Measurements from ENCODE around the gene SLC16A8. TPM values are rescaled to one million over a fixed set of nuclear protein-coding genes. Genes with fewer than 3 reads are reported as not detected.

The SLC16A8 gene
- total and polyA plus RNA-seq, 2 of the 13 experiments (the other 11 are each of a cell fraction or from before 2014, with no cell fraction given), result not detected

GRCh38 chr22:38077096-38077495 is 6.9 kb downstream of the SLC16A8 start:
- Histone ChIP-seq H3K27ac (ENCODE audit: extremely low read length, insufficient read depth, low read length) (no peak overlapping the region), H3K4me3 (replicated peaks in 1 of 3; ENCODE audit: insufficient read depth in 1 of 3, low read depth in 2 of 3, low read length in 3 of 3) (no peak overlapping the region), H3K9ac (ENCODE audit: insufficient read depth, low read depth, low read length) (no peak overlapping the region), H3K4me2 (ENCODE audit: low read depth, low read length) (no peak overlapping the region), H3K79me2 (ENCODE audit: insufficient read depth, low read length) (no peaks in the 10 kb centered on the region), H4K20me1 (ENCODE audit: insufficient read depth, low read length) (no peaks in the 10 kb centered on the region), H3K4me1 (ENCODE audit: insufficient read depth, low read length) (no peaks in the 10 kb centered on the region), H3K9me3 (ENCODE audit: low read length) (no peaks in the 10 kb centered on the region), H3K27me3 (ENCODE audit: control insufficient read depth in 1 of 2, insufficient read depth in 2 of 2, low read length in 2 of 2) (no peaks in the 10 kb centered on the region), H2AFZ (ENCODE audit: low read length) (no peak overlapping the region), H3K36me3 (replicated peaks in 1 of 2; ENCODE audit: control insufficient read depth in 1 of 2, insufficient read depth in 2 of 2, low read length in 2 of 2) (peaks cover 6 to 12% of the 10 kb centered on the region in 2 experiments)
- ChIA-PET POLR2A (no interaction called here), CTCF (ENCODE audit: low intra/inter-chr PET ratio, low total read pairs) (no interaction called here)
- no TSS peak for BruUV-seq (replicated peaks)
- 76% methylated on average over 12 of the region's 12 CpGs for WGBS (ENCODE audit: low lambda C conversion rate)
- no peak for DNase-seq (ENCODE audit: low spot score)
- in situ Hi-C loops (cut with HindIII; ENCODE audit: extremely low pct_ligation_motif_present, low pct_unique_long_range_greater_than_20kb) (no loop called here), intact Hi-C loops (cut with micrococcal nuclease; ENCODE audit: unreplicated experiment) (no loop called here)
- FAIRE-seq, result no peak
- ATAC-seq, result no peak
- TF ChIP-seq EP300 (IDR thresholded peaks at IDR 0.05; ENCODE audit: low read depth in 2 of 2, low read length in 2 of 2), result no peak
- no peak for TF ChIP-seq EP300 (CRISPR knock-in tag; IDR thresholded peaks at IDR 0.05; ENCODE audit: borderline replicate concordance)
- no peak for TF ChIP-seq ZNF777 (CRISPR knock-in tag; IDR thresholded peaks at IDR 0.05)
- TF ChIP-seq THRA (CRISPR knock-in tag; IDR thresholded peaks at IDR 0.05; ENCODE audit: borderline replicate concordance), result no peak
- TF ChIP-seq MYC (CRISPR knock-in tag; IDR thresholded peaks at IDR 0.05; ENCODE audit: borderline replicate concordance), result no peak
- TF ChIP-seq, protein P1, sequence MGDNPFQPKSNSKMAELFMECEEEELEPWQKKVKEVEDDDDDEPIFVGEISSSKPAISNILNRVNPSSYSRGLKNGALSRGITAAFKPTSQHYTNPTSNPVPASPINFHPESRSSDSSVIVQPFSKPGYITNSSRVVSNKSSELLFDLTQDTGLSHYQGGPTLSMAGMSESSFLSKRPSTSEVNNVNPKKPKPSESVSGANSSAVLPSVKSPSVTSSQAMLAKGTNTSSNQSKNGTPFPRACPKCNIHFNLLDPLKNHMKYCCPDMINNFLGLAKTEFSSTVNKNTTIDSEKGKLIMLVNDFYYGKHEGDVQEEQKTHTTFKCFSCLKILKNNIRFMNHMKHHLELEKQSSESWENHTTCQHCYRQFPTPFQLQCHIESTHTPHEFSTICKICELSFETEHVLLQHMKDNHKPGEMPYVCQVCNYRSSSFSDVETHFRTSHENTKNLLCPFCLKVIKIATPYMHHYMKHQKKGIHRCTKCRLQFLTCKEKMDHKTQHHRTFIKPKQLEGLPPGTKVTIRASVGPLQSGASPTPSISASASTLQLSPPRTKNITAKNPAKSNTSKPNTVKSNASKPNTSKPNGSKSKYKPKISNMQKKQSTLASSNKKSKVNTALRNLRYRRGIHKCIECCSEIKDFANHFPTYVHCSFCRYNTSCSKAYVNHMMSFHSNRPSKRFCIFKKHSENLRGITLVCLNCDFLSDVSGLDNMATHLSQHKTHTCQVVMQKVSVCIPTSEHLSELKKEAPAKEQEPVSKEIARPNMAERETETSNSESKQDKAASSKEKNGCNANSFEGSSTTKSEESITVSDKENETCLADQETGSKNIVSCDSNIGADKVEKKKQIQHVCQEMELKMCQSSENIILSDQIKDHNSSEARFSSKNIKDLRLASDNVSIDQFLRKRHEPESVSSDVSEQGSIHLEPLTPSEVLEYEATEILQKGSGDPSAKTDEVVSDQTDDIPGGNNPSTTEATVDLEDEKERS (CRISPR knock-in tag; IDR thresholded peaks at IDR 0.05), result no peak
- no peak for TF ChIP-seq CAMTA2 (CRISPR knock-in tag; IDR thresholded peaks at IDR 0.05; ENCODE audit: borderline replicate concordance)
- TF ChIP-seq BORCS8-MEF2B (CRISPR knock-in tag; IDR thresholded peaks at IDR 0.05), result no peak
- TF ChIP-seq, protein P2, sequence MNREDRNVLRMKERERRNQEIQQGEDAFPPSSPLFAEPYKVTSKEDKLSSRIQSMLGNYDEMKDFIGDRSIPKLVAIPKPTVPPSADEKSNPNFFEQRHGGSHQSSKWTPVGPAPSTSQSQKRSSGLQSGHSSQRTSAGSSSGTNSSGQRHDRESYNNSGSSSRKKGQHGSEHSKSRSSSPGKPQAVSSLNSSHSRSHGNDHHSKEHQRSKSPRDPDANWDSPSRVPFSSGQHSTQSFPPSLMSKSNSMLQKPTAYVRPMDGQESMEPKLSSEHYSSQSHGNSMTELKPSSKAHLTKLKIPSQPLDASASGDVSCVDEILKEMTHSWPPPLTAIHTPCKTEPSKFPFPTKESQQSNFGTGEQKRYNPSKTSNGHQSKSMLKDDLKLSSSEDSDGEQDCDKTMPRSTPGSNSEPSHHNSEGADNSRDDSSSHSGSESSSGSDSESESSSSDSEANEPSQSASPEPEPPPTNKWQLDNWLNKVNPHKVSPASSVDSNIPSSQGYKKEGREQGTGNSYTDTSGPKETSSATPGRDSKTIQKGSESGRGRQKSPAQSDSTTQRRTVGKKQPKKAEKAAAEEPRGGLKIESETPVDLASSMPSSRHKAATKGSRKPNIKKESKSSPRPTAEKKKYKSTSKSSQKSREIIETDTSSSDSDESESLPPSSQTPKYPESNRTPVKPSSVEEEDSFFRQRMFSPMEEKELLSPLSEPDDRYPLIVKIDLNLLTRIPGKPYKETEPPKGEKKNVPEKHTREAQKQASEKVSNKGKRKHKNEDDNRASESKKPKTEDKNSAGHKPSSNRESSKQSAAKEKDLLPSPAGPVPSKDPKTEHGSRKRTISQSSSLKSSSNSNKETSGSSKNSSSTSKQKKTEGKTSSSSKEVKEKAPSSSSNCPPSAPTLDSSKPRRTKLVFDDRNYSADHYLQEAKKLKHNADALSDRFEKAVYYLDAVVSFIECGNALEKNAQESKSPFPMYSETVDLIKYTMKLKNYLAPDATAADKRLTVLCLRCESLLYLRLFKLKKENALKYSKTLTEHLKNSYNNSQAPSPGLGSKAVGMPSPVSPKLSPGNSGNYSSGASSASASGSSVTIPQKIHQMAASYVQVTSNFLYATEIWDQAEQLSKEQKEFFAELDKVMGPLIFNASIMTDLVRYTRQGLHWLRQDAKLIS (CRISPR knock-in tag; IDR thresholded peaks at IDR 0.05), result no peak
- TF ChIP-seq ZNF773 (CRISPR knock-in tag; IDR thresholded peaks at IDR 0.05; ENCODE audit: borderline replicate concordance), result no peak
- no peak for TF ChIP-seq SRY (CRISPR knock-in tag; IDR thresholded peaks at IDR 0.05)
- no peak for TF ChIP-seq MAX (IDR thresholded peaks at IDR 0.05)
- no peak for TF ChIP-seq ZNF276 (CRISPR knock-in tag; IDR thresholded peaks at IDR 0.05; ENCODE audit: low read depth)
- no peak for TF ChIP-seq NFATC3 (CRISPR knock-in tag; IDR thresholded peaks at IDR 0.05)
